Fibroblast of peridontal ligament (primary cell): ENCODE results near the gene CPLX3.
A peak's percentile ranks its signal among the peaks of the same experiment; 100 is the strongest.

Experiments
- DNase-seq: peaks from one replicate; pipeline ENCODE4 v3.0.0-alpha.2; 2010; ENCODE audit errors: extremely low read depth

Gene CPLX3

GRCh38 chr15:74827614-74828013 is 1.2 kb downstream of the CPLX3 start:
- DNase-seq: no peak

DNA sequence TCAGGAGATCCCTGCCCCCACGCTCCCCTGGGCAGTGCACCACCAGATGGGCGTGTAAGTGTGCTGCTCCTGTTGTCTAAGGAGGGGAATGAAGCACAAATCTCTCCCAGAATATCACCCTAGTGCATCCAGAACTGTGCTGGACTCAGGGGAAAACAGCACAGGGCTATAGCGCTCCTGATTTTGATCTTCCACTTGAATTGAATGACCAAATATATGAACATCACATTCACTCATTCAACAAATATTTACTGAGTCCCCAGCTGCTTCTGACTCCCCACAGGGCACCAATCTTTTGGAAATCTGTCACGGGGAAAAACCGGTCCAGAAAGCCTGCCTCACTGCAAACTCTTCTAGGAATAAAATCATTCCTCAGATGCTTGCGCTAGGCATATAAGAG is 2.4 kb downstream of the CPLX3 start:
- DNase-seq: no peak

DNA sequence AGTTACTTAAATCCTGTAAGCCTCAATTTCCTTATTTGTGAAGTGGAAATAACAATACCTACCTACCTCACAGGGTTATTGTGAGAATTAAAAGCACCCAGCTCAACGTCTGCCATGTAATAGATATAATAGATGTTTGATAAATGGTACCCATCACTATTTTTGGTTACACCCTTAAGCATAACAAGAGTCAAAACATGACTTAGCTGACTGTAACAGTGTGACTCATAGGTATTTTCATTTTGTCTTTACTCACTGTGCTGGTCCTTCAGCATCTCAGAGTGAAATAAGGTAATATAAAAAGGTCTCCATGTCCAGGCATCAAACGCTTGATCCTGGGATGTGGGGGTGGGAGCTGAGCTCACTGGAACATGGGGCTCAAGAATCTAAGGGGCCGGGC is 3.1 kb downstream of the CPLX3 start:
- peak; percentile 18 for DNase-seq

DNA sequence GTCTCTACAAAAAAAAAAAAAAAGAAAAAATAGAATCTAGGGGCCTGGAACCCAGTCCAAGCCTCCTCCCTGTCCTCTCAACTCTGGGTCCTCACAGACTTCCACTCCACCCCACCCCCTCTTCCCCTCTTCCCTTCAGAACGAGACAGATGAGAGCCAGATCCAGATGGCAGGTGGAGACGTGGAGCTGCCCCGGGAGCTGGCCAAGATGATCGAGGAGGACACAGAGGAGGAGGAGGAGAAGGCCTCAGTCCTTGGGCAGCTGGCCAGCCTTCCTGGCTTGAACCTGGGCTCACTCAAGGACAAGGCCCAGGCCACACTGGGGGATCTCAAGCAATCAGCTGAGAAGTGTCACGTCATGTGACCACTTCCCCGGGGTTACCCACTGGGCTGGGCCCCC is 3.6 kb downstream of the CPLX3 start:
- DNase-seq: no peak

- DNase-seq: peak; percentile 17
These were observed 4.4 kb downstream of the CPLX3 start for GRCh38 chr15:74830868-74831267.

- no peak for DNase-seq
These were observed 5.5 kb downstream of the CPLX3 start for GRCh38 chr15:74831813-74832495.

- no peak for DNase-seq
These were observed 6.4 kb downstream of the CPLX3 start for GRCh38 chr15:74832826-74833225.

DNA sequence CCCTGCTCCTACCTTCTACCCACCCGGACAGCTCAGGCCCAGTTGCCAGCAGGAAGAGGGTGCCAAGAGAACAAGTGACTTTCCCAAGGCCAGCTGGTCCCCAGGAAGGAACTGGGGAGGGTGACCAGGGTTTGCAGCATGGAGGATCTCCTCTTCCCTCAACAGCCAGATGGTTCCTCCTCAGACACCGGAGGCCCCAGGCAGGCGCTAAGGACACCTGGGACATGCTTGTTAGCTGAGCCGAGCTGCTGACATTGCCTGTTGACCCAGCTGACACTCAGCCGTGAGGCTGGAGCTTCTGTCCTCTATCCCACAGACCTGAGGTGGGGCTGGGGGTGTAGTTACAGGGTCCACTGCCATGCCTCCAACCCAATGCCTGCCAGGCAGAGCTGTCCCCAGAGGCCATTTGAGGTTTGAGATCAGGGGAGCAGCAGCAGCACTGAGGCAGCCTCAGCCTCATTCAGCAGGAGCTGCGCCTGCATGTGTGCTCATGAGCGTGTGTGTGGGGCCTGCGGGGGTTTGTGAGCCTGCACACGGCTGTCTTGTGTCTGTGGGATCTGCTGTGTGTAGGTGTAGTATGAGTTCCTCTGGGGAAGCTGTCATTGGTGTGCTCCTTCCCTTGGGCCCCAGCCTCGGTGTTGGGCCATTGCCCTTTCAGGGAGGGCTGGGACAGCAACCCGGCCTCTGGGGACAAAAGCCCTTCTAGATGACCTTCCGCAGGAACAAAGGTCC is 7.1 kb downstream of the CPLX3 start:
- no peak for DNase-seq

DNA sequence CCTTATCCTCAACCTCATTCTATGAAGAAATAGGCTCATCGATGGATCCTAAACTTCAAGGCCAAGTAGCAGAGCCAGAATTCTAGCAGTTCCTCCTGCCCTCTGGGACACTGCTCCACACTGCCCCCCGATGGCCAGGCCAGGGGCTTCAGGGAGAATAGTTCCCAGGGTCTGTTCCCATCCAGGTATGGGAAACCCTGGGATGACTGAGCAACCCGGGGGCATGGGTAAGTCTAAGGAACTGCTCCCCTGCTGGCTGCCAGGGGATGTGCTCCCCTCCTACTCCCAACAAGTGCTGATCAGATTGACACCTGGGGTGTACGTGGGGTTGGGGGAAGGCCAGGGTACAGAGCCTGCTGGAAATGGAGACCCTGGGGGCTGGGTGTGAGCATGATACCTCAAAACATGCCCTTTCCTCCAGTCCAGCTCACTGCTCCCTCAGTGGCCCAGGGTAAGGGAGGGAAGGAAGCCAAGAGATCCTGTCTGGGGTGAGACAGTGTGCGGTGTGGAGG is 8.9 kb downstream of the CPLX3 start:
- peak; percentile 42 for DNase-seq

DNA sequence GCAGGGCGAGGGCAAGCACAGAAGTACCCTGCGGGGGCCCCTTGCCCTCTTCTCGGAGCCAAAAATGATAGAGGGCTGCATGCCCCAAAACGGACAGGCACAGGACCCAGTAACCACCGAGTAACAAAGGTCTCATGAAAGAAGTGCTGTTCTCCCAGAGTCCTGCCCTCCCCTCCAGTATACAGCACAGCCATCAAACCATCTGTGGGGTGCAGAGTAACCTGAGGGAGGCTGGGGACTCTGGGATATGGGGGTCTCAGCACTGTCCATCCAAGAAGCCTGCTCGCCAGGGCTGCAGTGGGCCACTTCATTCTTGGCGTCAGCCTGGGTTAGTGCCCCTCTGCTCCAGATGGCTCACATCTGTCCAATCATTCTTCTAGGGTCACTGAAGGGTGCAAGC is 10.4 kb downstream of the CPLX3 start:
- no peak for DNase-seq

- DNase-seq: no peak
These were observed 11.2 kb downstream of the CPLX3 start for GRCh38 chr15:74837482-74838136.

DNA sequence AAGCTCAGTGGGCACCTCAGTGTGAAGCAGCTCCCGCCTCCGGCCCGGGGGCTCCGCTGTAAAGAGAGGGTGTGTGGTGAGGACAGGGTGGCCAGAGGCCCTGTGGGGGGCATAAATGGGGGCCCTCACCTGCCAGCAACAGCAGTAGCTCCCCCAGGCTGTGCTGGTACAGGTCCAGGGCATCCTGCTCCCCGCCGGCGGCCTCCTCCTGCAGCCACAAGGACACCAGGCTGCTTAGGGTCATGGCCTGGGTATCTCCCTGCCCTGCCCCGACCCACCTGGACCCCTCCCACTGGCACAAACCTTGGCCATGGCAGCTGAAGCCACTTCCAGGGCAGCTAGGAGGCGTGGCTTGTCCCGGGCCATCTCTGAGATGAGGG is 11.7 kb downstream of the CPLX3 start:
- DNase-seq: no peak

- no peak for DNase-seq
These were observed 12.5 kb downstream of the CPLX3 start for GRCh38 chr15:74838746-74839525.

GRCh38 chr15:74839526-74840395 is 13.3 kb downstream of the CPLX3 start:
- no peak for DNase-seq

- no peak for DNase-seq
These were observed 14.7 kb downstream of the CPLX3 start for GRCh38 chr15:74840851-74841775.

DNA sequence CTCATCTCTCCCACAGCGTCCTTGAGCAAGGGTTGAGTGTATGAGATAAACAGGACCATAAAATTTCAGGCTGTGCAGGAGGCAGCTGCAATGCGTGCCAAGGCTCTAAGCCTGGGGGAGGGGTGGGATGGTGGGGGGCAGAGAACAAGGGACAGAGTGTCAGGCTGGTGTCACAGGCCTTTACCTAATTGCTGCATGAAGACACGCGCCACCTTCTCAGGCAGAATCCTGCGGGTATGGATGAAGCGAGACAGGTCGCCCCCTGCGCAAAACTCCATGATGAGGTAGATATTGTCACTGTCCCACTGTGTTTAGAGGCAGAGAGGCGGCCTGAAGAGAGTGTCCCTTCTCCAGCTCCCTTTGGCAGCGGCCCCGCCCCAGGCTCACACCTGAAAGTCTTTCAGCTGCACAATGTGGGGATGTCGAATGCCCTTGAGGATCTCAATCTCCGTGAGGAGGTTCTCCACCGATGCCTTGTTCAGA is 15.5 kb downstream of the CPLX3 start:
- no peak for DNase-seq

- DNase-seq: peak; percentile 77
These were observed 16.4 kb downstream of the CPLX3 start, which contains the start of gene ULK3 for GRCh38 chr15:74842581-74843444. ULK3 (minus strand) TSS chr15:74843156; CDS start chr15:74843105, 51 bp downstream.

DNA sequence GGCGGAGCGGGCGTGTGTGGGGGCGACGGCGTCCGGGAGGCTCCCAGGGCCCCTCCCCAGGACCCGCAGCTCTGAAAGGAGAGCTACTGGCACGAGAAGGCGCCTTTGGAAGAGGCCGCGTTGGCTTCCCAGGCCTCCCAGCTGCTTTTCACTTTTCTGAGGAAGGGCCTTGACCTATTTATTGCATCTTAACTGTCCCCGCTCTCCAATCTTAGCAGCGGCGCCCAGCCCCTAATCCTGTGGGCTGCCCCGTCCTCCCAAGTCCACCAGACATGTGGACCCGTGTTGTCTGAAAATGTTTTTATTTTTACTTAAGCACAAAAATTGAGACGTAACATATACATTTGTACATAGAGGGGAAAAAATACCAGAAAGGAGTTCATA is 17.0 kb downstream of the CPLX3 start:
- DNase-seq: no peak

DNA sequence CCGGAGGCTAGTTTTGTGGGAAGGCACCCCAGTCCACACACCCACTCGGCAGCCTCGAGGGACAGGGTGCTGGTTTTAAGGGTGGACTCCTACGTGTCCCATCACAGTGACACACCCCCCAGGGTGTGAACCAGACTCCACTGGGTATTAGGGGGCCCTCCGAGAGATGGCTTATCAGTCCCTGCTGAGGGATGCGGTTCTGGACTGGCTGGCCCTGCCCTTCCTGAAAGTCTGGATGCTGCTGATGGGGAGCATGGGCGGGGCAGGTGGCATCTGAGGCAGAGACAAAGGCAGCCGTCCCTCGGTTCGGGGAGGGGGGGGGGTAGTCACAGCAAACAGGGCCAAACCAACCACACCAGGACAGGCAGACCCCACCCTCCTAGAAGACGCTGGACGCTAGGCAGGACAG is 17.5 kb downstream of the CPLX3 start:
- no peak for DNase-seq
